ENCODE data around the gene CAD. TPM values are rescaled to one million over a fixed set of nuclear protein-coding genes. Genes with fewer than 3 reads are reported as not detected.

CAD gene
- total and polyA plus RNA-seq, 2 donors (not counting 3 experiments of a cell fraction or from before 2014, with no cell fraction given), result 60.3 to 91.4 TPM

DNA sequence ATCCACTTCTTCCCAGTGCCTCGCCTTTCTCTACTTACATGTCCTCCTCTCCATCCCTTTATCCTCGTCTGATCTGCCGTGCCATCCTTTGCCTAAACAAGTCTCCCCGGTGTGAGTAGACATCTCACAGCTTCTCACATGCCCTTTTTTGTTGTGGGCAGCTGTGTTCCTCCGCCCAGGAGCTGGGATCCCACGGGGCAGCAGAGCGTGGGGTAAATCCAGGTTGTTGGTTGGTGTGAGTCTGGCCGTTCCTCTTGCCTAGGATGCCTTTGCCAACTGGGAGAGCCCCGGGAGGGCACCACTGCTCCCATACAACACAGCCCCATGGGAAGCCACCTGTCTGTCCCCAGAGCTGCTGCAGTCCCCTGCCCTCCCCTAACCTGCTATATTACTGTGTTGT, 23.2 kb downstream of the CAD start:
- Histone ChIP-seq H3K27me3 (ENCODE audit: control insufficient read depth in 2 of 2, insufficient read depth in 2 of 2, low read length in 2 of 2) (no peaks in the 10 kb centered on the region), H3K27ac (ENCODE audit: insufficient read depth, low read depth, low read length) (no peak overlapping the region), H3K79me2 (ENCODE audit: control insufficient read depth, insufficient read depth, low read length) (no peaks in the 10 kb centered on the region), H3K4me1 (ENCODE audit: control insufficient read depth, extremely low read depth, insufficient read depth, low read length) (no peaks in the 10 kb centered on the region), H4K20me1 (replicated peaks; ENCODE audit: control insufficient read depth, extremely low read depth, insufficient read depth, low read length) (no peaks in the 10 kb centered on the region), H3K9ac (replicated peaks; ENCODE audit: extremely low read depth, insufficient read depth, low read length) (no peak overlapping the region), H2AFZ (ENCODE audit: low read depth, low read length) (no peak overlapping the region), H3K9me1 (replicated peaks; ENCODE audit: control insufficient read depth, extremely low read depth, insufficient read depth, low read length) (no peaks in the 10 kb centered on the region), H3K9me3 (replicated peaks; ENCODE audit: control insufficient read depth, insufficient read depth, low read length) (no peaks in the 10 kb centered on the region), H3K4me3 (replicated peaks in 1 of 3; ENCODE audit: insufficient read depth in 1 of 3, low read depth in 1 of 3, low read length in 3 of 3) (no peak overlapping the region), H3K4me2 (ENCODE audit: insufficient read depth, low read length) (no peak overlapping the region), H3K36me3 (ENCODE audit: control insufficient read depth in 2 of 2, extremely low read depth in 1 of 2, insufficient read depth in 2 of 2, low read length in 2 of 2) (peaks cover 31 to 77% of the 10 kb centered on the region in 2 experiments)
- FAIRE-seq (no peak), DNase-seq (ENCODE audit: low read depth, low spot score) (no peak)
- no TSS peak for BruUV-seq (replicated peaks)
- POLR2A ChIA-PET, result no interaction called here
- intact Hi-C loops (cut with micrococcal nuclease), result no loop called here
- dilution Hi-C loops (cut with MboI; ENCODE audit: extremely low pct_ligation_motif_present, low sequenced_read_pairs), result no loop called here
- no peak for TF ChIP-seq JUN (IDR thresholded peaks at IDR 0.05; ENCODE audit: borderline replicate concordance, insufficient read depth, insufficient read length, low read depth)
- no peak for TF ChIP-seq MYC (IDR thresholded peaks at IDR 0.05; ENCODE audit: low read depth, low read length)
- CTCF ChIA-PET, result interaction anchor here (2.4 kb wide), 1 partner anchor 39 kb away, joined by 17 read pairs; no protein-coding TSS in a partner anchor

DNA sequence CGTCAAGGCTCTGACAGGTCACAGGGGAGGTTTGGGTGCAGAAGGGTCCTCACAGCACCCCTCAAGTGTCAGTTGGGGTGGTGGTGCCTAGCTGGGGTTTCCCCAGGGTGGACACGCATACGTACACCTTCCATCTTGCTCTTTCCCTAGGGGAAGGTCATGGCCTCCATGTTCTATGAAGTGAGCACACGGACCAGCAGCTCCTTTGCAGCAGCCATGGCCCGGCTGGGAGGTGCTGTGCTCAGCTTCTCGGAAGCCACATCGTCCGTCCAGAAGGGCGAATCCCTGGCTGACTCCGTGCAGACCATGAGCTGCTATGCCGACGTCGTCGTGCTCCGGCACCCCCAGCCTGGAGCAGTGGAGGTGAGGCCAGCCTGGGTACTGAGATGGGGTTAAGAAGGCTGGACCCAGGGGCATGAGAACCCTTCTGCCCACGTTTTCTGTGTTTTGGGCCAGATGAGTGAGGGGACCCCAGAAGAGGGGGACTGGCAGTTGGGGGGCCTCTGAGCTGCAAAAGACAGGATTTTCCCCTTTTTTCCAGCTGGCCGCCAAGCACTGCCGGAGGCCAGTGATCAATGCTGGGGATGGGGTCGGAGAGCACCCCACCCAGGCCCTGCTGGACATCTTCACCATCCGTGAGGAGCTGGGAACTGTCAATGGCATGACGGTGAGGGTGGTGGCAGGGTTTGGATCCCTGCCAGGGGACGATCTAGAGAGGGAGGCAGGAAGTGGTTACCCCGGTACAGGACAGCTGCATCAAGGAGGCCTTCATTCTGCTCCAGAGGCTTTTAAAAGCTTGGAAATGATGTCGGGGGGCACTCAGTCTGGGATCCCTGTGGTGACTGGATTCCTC, 24.8 kb downstream of the CAD start:
- Histone ChIP-seq H3K36me3 (ENCODE audit: control insufficient read depth in 2 of 2, extremely low read depth in 1 of 2, insufficient read depth in 2 of 2, low read length in 2 of 2) (peaks cover 29 to 66% of the 10 kb centered on the region in 2 experiments), H3K27me3 (ENCODE audit: control insufficient read depth in 2 of 2, insufficient read depth in 2 of 2, low read length in 2 of 2) (no peaks in the 10 kb centered on the region), H3K9ac (replicated peaks; ENCODE audit: extremely low read depth, insufficient read depth, low read length) (no peak overlapping the region), H3K4me1 (ENCODE audit: control insufficient read depth, extremely low read depth, insufficient read depth, low read length) (no peaks in the 10 kb centered on the region), H4K20me1 (replicated peaks; ENCODE audit: control insufficient read depth, extremely low read depth, insufficient read depth, low read length) (no peaks in the 10 kb centered on the region), H3K27ac (ENCODE audit: insufficient read depth, low read depth, low read length) (no peak overlapping the region), H3K9me1 (replicated peaks; ENCODE audit: control insufficient read depth, extremely low read depth, insufficient read depth, low read length) (no peaks in the 10 kb centered on the region), H3K4me2 (ENCODE audit: insufficient read depth, low read length) (no peak overlapping the region), H3K4me3 (replicated peaks in 1 of 3; ENCODE audit: insufficient read depth in 1 of 3, low read depth in 1 of 3, low read length in 3 of 3) (no peak overlapping the region), H3K79me2 (ENCODE audit: control insufficient read depth, insufficient read depth, low read length) (no peaks in the 10 kb centered on the region), H2AFZ (ENCODE audit: low read depth, low read length) (no peak overlapping the region), H3K9me3 (replicated peaks; ENCODE audit: control insufficient read depth, insufficient read depth, low read length) (no peaks in the 10 kb centered on the region)
- FAIRE-seq (no peak), DNase-seq (ENCODE audit: low read depth, low spot score) (no peak)
- TF ChIP-seq FOS (IDR thresholded peaks at IDR 0.05; ENCODE audit: borderline replicate concordance, insufficient read depth, low read length) (no peak), MYC (IDR thresholded peaks at IDR 0.05; ENCODE audit: low read depth, low read length) (no peak), POLR2A (IDR thresholded peaks at IDR 0.05; ENCODE audit: low read depth, low read length) (no peak), POLR2AphosphoS5 (IDR thresholded peaks at IDR 0.05; ENCODE audit: insufficient read depth, low read depth, low read length) (no peak), JUN (IDR thresholded peaks at IDR 0.05; ENCODE audit: borderline replicate concordance, insufficient read depth, insufficient read length, low read depth) (no peak), GATA2 (IDR thresholded peaks at IDR 0.05; ENCODE audit: insufficient read depth, insufficient read length, low read depth, low read length) (no peak), EZH2 (IDR thresholded peaks at IDR 0.05; ENCODE audit: borderline replicate concordance, low read depth, low read length, severe bottlenecking) (no peak)
- TF ChIP-seq, protein P1, sequence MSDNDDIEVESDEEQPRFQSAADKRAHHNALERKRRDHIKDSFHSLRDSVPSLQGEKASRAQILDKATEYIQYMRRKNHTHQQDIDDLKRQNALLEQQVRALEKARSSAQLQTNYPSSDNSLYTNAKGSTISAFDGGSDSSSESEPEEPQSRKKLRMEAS (IDR thresholded peaks at IDR 0.05; ENCODE audit: insufficient read depth, insufficient read length), result no peak
- TF ChIP-seq, protein P2, sequence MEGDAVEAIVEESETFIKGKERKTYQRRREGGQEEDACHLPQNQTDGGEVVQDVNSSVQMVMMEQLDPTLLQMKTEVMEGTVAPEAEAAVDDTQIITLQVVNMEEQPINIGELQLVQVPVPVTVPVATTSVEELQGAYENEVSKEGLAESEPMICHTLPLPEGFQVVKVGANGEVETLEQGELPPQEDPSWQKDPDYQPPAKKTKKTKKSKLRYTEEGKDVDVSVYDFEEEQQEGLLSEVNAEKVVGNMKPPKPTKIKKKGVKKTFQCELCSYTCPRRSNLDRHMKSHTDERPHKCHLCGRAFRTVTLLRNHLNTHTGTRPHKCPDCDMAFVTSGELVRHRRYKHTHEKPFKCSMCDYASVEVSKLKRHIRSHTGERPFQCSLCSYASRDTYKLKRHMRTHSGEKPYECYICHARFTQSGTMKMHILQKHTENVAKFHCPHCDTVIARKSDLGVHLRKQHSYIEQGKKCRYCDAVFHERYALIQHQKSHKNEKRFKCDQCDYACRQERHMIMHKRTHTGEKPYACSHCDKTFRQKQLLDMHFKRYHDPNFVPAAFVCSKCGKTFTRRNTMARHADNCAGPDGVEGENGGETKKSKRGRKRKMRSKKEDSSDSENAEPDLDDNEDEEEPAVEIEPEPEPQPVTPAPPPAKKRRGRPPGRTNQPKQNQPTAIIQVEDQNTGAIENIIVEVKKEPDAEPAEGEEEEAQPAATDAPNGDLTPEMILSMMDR (IDR thresholded peaks at IDR 0.05; ENCODE audit: extremely low read depth in 1 of 2, insufficient read depth in 1 of 2, low read depth in 1 of 2, low read length in 2 of 2), result no peak
- dilution Hi-C loops (cut with MboI; ENCODE audit: extremely low pct_ligation_motif_present, low sequenced_read_pairs) (no loop called here), intact Hi-C loops (cut with micrococcal nuclease) (no loop called here)
- ChIA-PET CTCF (interaction anchor here (1.0 to 2.4 kb wide), 4 partner anchors 20 to 61 kb away, joined by 3 to 17 read pairs (median 4); partner anchors contain the start of gene SLC30A3), POLR2A (no interaction called here)
- BruUV-seq (replicated peaks), result no TSS peak
